GM12892 (cell line): Measurements from ENCODE around the gene CCDC85C.

Experiments used
- DNase-seq: peaks from one replicate; pipeline ENCODE4 v3.0.0; 2011; ENCODE audit not compliant: insufficient read length
- FAIRE-seq: peaks from 2 replicates; lab custom pipeline; 2011; peaks lifted over from hg19 to GRCh38; lab: Jason Lieb, UNC
- POLR2A ChIP-seq: IDR thresholded peaks from 2 replicates; pipeline ENCODE4 v1.6.1; 2011; ENCODE audit warnings: low read depth, low read length, control low read depth
- POLR2AphosphoS5 ChIP-seq: IDR thresholded peaks from 2 replicates; pipeline ENCODE4 v1.6.1; 2011; ENCODE audit warnings: low read depth, low read length, control low read depth
- TAF1 ChIP-seq: IDR thresholded peaks from 2 replicates; pipeline ENCODE4 v1.6.1; 2011; ENCODE audit warnings: low read depth, mild to moderate bottlenecking, control low read depth, low read length, borderline replicate concordance

Gene CCDC85C

GRCh38 chr14:99451234-99451633 is 152.8 kb downstream of the CCDC85C start:
- DNase-seq (no peak), FAIRE-seq (no peak)
- TF ChIP-seq POLR2A (no peak), POLR2AphosphoS5 (no peak), TAF1 (no peak)

- no peak for FAIRE-seq
- TF ChIP-seq POLR2A (no peak), POLR2AphosphoS5 (no peak)
Measured at GRCh38 chr14:99450266-99450665, 153.7 kb downstream of the CCDC85C start.

More at GRCh38 chr14:99450266-99450665, 153.7 kb downstream of the CCDC85C start:
- DNase-seq: no peak
